Smooth muscle cell (in vitro differentiated cells): ENCODE results near the gene ABCC10. TPM values are rescaled to one million over a fixed set of nuclear protein-coding genes. Genes with fewer than 3 reads are reported as not detected.
"Not testable (repeated sequence)": the region's sequence is repeated elsewhere in the genome, so short reads cannot be mapped to it uniquely, and the experiment has no call there.

Experiments used
- DNase-seq: peaks from one replicate; lab custom pipeline; 2025; ENCODE audit not compliant: unreplicated experiment; lab: John Stamatoyannopoulos, UW
- H2AFZ ChIP-seq: fragments of 200-600 bp; sonication (generic); 2 replicates; pipeline ENCODE4 v1.6.0; 2016; ENCODE audit warnings: antibody characterized with exemption, low read depth, mild to moderate bottlenecking
- H3F3A ChIP-seq: fragments of 200-600 bp; sonication (generic); 2 replicates; pipeline ENCODE4 v1.6.0; 2017; ENCODE audit warnings: antibody characterized with exemption, low read depth
- H3K27ac ChIP-seq: fragments of 200-600 bp; sonication (generic); 2 replicates; pipeline ENCODE4 v1.5.1; 2016; ENCODE audit warnings: low read depth, mild to moderate bottlenecking
- H3K27me3 ChIP-seq: fragments of 200-600 bp; sonication (generic); 2 replicates; pipeline ENCODE4 v1.6.1; 2016; ENCODE audit warnings: low read depth, mild to moderate bottlenecking
- H3K36me3 ChIP-seq: fragments of 200-600 bp; sonication (generic); 2 replicates; pipeline ENCODE4 v1.5.1; 2016; ENCODE audit warnings: low read depth
- H3K4me1 ChIP-seq: fragments of 200-600 bp; sonication (generic); 2 replicates; pipeline ENCODE4 v1.5.1; 2016; ENCODE audit warnings: low read depth
- H3K4me2 ChIP-seq: fragments of 200-600 bp; sonication (generic); 2 replicates; pipeline ENCODE4 v1.6.0; 2016; ENCODE audit warnings: mild to moderate bottlenecking
- H3K4me3 ChIP-seq: fragments of 200-600 bp; sonication (generic); 2 replicates; pipeline ENCODE4 v1.5.1; 2016; ENCODE audit warnings: mild to moderate bottlenecking
- H3K79me2 ChIP-seq: fragments of 200-600 bp; sonication (generic); 2 replicates; pipeline ENCODE4 v1.6.0; 2016; ENCODE audit warnings: low read depth, mild to moderate bottlenecking
- H3K9ac ChIP-seq: fragments of 200-600 bp; sonication (generic); 2 replicates; pipeline ENCODE4 v1.6.0; 2016; ENCODE audit warnings: low read depth
- H3K9me3 ChIP-seq: fragments of 200-600 bp; sonication (generic); replicated peaks from 2 replicates; pipeline ENCODE4 v1.5.1; 2016; ENCODE audit warnings: low read depth
- H4K20me1 ChIP-seq: fragments of 200-600 bp; sonication (generic); 2 replicates; pipeline ENCODE4 v1.6.0; 2016; ENCODE audit warnings: low read depth
- WGBS: methylation state at CpG from one replicate; pipeline ENCODE4 v1.1.7; 2016; ENCODE audit warnings: low lambda C conversion rate; 5-methylcytosine and 5-hydroxymethylcytosine counted together
- polyA plus RNA-seq: library from polyadenylated mRNA; unstranded; fragments of >200 nt; fragmentation: Nextera tagmentation; extraction: Ambion mirVana; gene quantifications from 2 replicates; pipeline ENCODE4 v1.2.1, GENCODE V29; 2016
- total RNA-seq: library from RNA; depleted of rRNA; stranded (reverse); fragments of >200 nt; gene quantifications from 2 replicates; pipeline ENCODE4 v1.2.3, GENCODE V29; 2014
- TF ChIP-seq, protein P1 (sequence below): fragments of 200-600 bp; sonication (generic); IDR thresholded peaks from 2 replicates; pipeline ENCODE4 v1.5.1; 2017; ENCODE audit warnings: borderline replicate concordance, mild to moderate bottlenecking, antibody characterized with exemption; ENCODE audit not compliant: insufficient read depth, poor library complexity, severe bottlenecking

Gene ABCC10
- total and polyA plus RNA-seq, 2 experiments from 2014 or later: 11.2 to 17.8 TPM

GRCh38 chr6:43408259-43408658, 19.1 kb upstream of the ABCC10 start:
- Histone ChIP-seq H3K4me1 (no peaks in the 10 kb centered on the region), H3K9ac (no peak overlapping the region), H3K79me2 (no peaks in the 10 kb centered on the region), H3K27ac (no peak overlapping the region), H3K4me2 (no peak overlapping the region), H3F3A (no peaks in the 10 kb centered on the region), H3K27me3 (no peaks in the 10 kb centered on the region), H4K20me1 (no peaks in the 10 kb centered on the region), H2AFZ (no peak overlapping the region), H3K4me3 (no peak overlapping the region), H3K9me3 (no peaks in the 10 kb centered on the region), H3K36me3 (no peaks in the 10 kb centered on the region)
- TF ChIP-seq, protein P1, sequence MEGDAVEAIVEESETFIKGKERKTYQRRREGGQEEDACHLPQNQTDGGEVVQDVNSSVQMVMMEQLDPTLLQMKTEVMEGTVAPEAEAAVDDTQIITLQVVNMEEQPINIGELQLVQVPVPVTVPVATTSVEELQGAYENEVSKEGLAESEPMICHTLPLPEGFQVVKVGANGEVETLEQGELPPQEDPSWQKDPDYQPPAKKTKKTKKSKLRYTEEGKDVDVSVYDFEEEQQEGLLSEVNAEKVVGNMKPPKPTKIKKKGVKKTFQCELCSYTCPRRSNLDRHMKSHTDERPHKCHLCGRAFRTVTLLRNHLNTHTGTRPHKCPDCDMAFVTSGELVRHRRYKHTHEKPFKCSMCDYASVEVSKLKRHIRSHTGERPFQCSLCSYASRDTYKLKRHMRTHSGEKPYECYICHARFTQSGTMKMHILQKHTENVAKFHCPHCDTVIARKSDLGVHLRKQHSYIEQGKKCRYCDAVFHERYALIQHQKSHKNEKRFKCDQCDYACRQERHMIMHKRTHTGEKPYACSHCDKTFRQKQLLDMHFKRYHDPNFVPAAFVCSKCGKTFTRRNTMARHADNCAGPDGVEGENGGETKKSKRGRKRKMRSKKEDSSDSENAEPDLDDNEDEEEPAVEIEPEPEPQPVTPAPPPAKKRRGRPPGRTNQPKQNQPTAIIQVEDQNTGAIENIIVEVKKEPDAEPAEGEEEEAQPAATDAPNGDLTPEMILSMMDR: no peak
- 93% methylated on average over 4 of the region's 4 CpGs for WGBS
- no peak for DNase-seq

DNA sequence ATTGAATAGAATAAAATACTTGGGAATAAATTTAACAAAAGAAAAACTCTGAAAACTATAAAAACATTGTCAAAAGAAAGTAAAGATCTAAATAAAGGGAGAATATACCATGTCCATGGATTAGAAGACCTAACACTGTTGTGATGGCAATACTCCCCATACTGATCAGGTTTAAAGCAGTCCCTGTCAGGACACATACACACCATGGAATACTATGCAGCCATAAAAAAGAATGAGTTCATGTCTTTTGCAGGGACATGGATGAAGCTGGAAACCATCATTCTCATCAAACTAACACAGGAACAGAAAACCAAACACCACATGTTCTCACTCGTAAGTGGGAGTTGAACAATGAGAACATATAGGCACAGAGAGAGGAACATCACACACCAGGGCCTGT, 16.6 kb upstream of the ABCC10 start:
- H3K79me2 ChIP-seq, H3K4me2 ChIP-seq, H3K4me3 ChIP-seq, DNase-seq, H3K4me1 ChIP-seq, H3K9me3 ChIP-seq, H4K20me1 ChIP-seq, H3F3A ChIP-seq, H2AFZ ChIP-seq, H3K36me3 ChIP-seq, H3K9ac ChIP-seq, H3K27me3 ChIP-seq, H3K27ac ChIP-seq: not testable (repeated sequence)
- 57% methylated on average over 1 of the region's 1 CpG for WGBS

GRCh38 chr6:43412541-43412940, 14.8 kb upstream of the ABCC10 start:
- Histone ChIP-seq H3K27me3 (no peaks in the 10 kb centered on the region), H3K9me3 (no peaks in the 10 kb centered on the region), H3K4me3 (no peak overlapping the region), H3K9ac (no peak overlapping the region), H3K27ac (no peak overlapping the region), H3F3A (no peaks in the 10 kb centered on the region), H3K36me3 (no peaks in the 10 kb centered on the region), H3K79me2 (no peaks in the 10 kb centered on the region), H2AFZ (no peak overlapping the region), H3K4me2 (no peak overlapping the region), H4K20me1 (no peaks in the 10 kb centered on the region), H3K4me1 (no peaks in the 10 kb centered on the region)
- no peak for DNase-seq
- TF ChIP-seq, protein P1: no peak
- WGBS: 80% methylated on average over 5 of the region's 5 CpGs

GRCh38 chr6:43413002-43413401, 14.3 kb upstream of the ABCC10 start:
- TF ChIP-seq, protein P1: no peak
- Histone ChIP-seq H3K9ac (no peak overlapping the region), H3K4me2 (no peak overlapping the region), H3K9me3 (no peaks in the 10 kb centered on the region), H3K27ac (no peak overlapping the region), H3K4me3 (no peak overlapping the region), H3K4me1 (no peaks in the 10 kb centered on the region), H4K20me1 (no peaks in the 10 kb centered on the region), H3K27me3 (no peaks in the 10 kb centered on the region), H2AFZ (no peak overlapping the region), H3K36me3 (no peaks in the 10 kb centered on the region), H3F3A (no peaks in the 10 kb centered on the region), H3K79me2 (no peaks in the 10 kb centered on the region)
- 91% methylated on average over 2 of the region's 2 CpGs for WGBS
- no peak for DNase-seq

DNA sequence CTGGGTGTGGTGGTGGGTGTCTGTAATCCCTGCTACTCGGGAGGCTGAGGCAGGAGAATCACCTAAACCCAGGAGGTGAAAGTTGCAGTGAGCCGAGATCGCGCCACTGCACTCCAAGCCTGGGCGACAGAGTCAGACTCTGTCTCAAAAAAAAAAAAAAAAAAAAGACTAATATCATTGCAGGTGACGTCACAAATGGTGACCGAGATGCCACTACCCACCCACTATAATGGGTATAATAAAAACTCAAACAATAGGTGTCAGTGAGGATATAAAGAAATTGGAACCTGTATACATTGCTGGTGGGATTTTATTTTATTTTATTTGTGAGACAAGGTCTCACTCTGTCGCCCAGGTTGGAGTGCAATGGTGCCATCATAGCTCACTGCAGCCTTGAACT, 12.1 kb upstream of the ABCC10 start:
- WGBS: 89% methylated on average over 8 of the region's 8 CpGs
- not testable (repeated sequence) for H3K9ac ChIP-seq, H3K4me3 ChIP-seq, H3K27me3 ChIP-seq, H3F3A ChIP-seq, H4K20me1 ChIP-seq, H3K4me2 ChIP-seq, H3K4me1 ChIP-seq, H3K9me3 ChIP-seq, DNase-seq, H3K79me2 ChIP-seq, H2AFZ ChIP-seq, H3K36me3 ChIP-seq, H3K27ac ChIP-seq
